ENCODE results near the gene SNTG2. TPM values are rescaled to one million over a fixed set of nuclear protein-coding genes. Genes with fewer than 3 reads are reported as not detected.

SNTG2 gene
- total and polyA plus RNA-seq, 2 donors (not counting 3 experiments of a cell fraction or from before 2014, with no cell fraction given) = not detected

DNA sequence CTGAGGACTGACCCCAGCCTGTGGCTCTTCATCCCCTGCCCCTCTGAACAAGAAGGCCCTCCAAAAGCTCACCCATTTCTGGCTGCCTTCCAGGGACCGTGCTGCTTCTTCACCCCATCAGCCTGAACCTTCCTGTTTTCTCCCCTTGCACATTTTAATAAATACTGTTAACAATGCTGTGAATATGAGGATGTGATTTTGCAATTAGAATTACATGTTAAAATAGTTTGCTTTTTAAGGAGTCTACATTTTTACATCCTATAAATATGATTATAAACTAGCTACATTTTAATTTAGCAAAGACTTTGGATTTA lies 4.0 kb downstream of the SNTG2 start:
- H4K20me1 ChIP-seq (replicated peaks; ENCODE audit: control insufficient read depth, extremely low read depth, insufficient read depth, low read length) = no peaks in the 10 kb centered on the region
- no peaks in the 10 kb centered on the region for H3K36me3 ChIP-seq (ENCODE audit: control insufficient read depth in 2 of 2, extremely low read depth in 1 of 2, insufficient read depth in 2 of 2, low read length in 2 of 2)
- dilution Hi-C loops (cut with MboI; ENCODE audit: extremely low pct_ligation_motif_present, low sequenced_read_pairs) = no loop called here
- no peak overlapping the region for H3K4me3 ChIP-seq (replicated peaks in 1 of 3; ENCODE audit: insufficient read depth in 1 of 3, low read depth in 1 of 3, low read length in 3 of 3)
- H3K9me3 ChIP-seq (replicated peaks; ENCODE audit: control insufficient read depth, insufficient read depth, low read length) = no peaks in the 10 kb centered on the region
- intact Hi-C loops (cut with micrococcal nuclease) = loop anchor here (10.0 kb wide), 1 partner anchor 600 kb away; no protein-coding TSS in a partner anchor
- no peaks in the 10 kb centered on the region for H3K9me1 ChIP-seq (replicated peaks; ENCODE audit: control insufficient read depth, extremely low read depth, insufficient read depth, low read length)
- H3K27me3 ChIP-seq (ENCODE audit: control insufficient read depth in 2 of 2, insufficient read depth in 2 of 2, low read length in 2 of 2) = no peaks in the 10 kb centered on the region
- DNase-seq (ENCODE audit: low read depth, low spot score) = no peak
- POLR2A ChIA-PET = no interaction called here
- CTCF ChIA-PET = no interaction called here
- BruUV-seq (replicated peaks) = no TSS peak
- no peaks in the 10 kb centered on the region for H3K79me2 ChIP-seq (ENCODE audit: control insufficient read depth, insufficient read depth, low read length)
- no peaks in the 10 kb centered on the region for H3K4me1 ChIP-seq (ENCODE audit: control insufficient read depth, extremely low read depth, insufficient read depth, low read length)
- H3K9ac ChIP-seq (replicated peaks; ENCODE audit: extremely low read depth, insufficient read depth, low read length) = no peak overlapping the region
- H2AFZ ChIP-seq (ENCODE audit: low read depth, low read length) = no peak overlapping the region
- FAIRE-seq = no peak
- H3K27ac ChIP-seq (ENCODE audit: insufficient read depth, low read depth, low read length) = no peak overlapping the region
- H3K4me2 ChIP-seq (ENCODE audit: insufficient read depth, low read length) = no peak overlapping the region
- TF ChIP-seq, protein P1, sequence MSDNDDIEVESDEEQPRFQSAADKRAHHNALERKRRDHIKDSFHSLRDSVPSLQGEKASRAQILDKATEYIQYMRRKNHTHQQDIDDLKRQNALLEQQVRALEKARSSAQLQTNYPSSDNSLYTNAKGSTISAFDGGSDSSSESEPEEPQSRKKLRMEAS (IDR thresholded peaks at IDR 0.05; ENCODE audit: insufficient read depth, insufficient read length) = no peak
- TF ChIP-seq MYC (IDR thresholded peaks at IDR 0.05; ENCODE audit: low read depth, low read length) = no peak
- no peak for TF ChIP-seq POLR2AphosphoS5 (IDR thresholded peaks at IDR 0.05; ENCODE audit: insufficient read depth, low read depth, low read length)
- no peak for TF ChIP-seq JUN (IDR thresholded peaks at IDR 0.05; ENCODE audit: borderline replicate concordance, insufficient read depth, insufficient read length, low read depth)
- TF ChIP-seq FOS (IDR thresholded peaks at IDR 0.05; ENCODE audit: borderline replicate concordance, insufficient read depth, low read length) = no peak
- TF ChIP-seq POLR2A (IDR thresholded peaks at IDR 0.05; ENCODE audit: low read depth, low read length) = no peak
- TF ChIP-seq EZH2 (IDR thresholded peaks at IDR 0.05; ENCODE audit: borderline replicate concordance, low read depth, low read length, severe bottlenecking) = no peak
- TF ChIP-seq, protein P2, sequence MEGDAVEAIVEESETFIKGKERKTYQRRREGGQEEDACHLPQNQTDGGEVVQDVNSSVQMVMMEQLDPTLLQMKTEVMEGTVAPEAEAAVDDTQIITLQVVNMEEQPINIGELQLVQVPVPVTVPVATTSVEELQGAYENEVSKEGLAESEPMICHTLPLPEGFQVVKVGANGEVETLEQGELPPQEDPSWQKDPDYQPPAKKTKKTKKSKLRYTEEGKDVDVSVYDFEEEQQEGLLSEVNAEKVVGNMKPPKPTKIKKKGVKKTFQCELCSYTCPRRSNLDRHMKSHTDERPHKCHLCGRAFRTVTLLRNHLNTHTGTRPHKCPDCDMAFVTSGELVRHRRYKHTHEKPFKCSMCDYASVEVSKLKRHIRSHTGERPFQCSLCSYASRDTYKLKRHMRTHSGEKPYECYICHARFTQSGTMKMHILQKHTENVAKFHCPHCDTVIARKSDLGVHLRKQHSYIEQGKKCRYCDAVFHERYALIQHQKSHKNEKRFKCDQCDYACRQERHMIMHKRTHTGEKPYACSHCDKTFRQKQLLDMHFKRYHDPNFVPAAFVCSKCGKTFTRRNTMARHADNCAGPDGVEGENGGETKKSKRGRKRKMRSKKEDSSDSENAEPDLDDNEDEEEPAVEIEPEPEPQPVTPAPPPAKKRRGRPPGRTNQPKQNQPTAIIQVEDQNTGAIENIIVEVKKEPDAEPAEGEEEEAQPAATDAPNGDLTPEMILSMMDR (IDR thresholded peaks at IDR 0.05; ENCODE audit: extremely low read depth in 1 of 2, insufficient read depth in 1 of 2, low read depth in 1 of 2, low read length in 2 of 2) = no peak
- TF ChIP-seq GATA2 (IDR thresholded peaks at IDR 0.05; ENCODE audit: insufficient read depth, insufficient read length, low read depth, low read length) = no peak
